HepG2 (cell line): ENCODE data around the gene WWC1. TPM values are rescaled to one million over a fixed set of nuclear protein-coding genes. Genes with fewer than 3 reads are reported as not detected.

ENCODE experiments used
- ATAC-seq: fragments of 200-7000 bp; cut with Tn5 transposase; 3 replicates; pipeline ENCODE4 v1.9.1; 2020; ENCODE audit warnings: mild to moderate bottlenecking, moderate library complexity
- BruUV-seq: library from RNA; stranded (reverse); fragments of 400-500 nt; replicated peaks from 2 replicates; lab custom pipeline; 2021; lab: Mats Ljungman, UMichigan
- CTCF ChIA-PET: fragments of 300-600 bp; formaldehyde crosslinking; extraction: SDS; loops from one replicate; lab custom pipeline; 2021; ENCODE audit warnings: low total read pairs, inconsistent platforms, low intra/inter-chr PET ratio; lab: Yijun Ruan, JAX
- POLR2A ChIA-PET: fragments of 350-600 bp; sonication (Branson Sonifier 250); formaldehyde crosslinking; loops from one replicate; lab custom pipeline; 2020; ENCODE audit warnings: antibody characterized with exemption, inconsistent platforms; lab: Yijun Ruan, JAX
- DNase-seq: peaks from one replicate; pipeline ENCODE4 v3.0.0-alpha.2; 2015; ENCODE audit warnings: low spot score
- FAIRE-seq: peaks from 3 replicates; lab custom pipeline; 2011; peaks lifted over from hg19 to GRCh38; lab: Jason Lieb, UNC
- H2AFZ ChIP-seq: one replicate; pipeline ENCODE4 v1.6.1; 2011; ENCODE audit warnings: low read length, inconsistent platforms
- H3K27ac ChIP-seq: fragments of 300-600 bp; 3 replicates; pipeline ENCODE4 v1.8.0; 2011; ENCODE audit warnings: mixed run types, mild to moderate bottlenecking, mixed read lengths, low read length, inconsistent platforms; ENCODE audit not compliant: insufficient read depth; ENCODE audit errors: extremely low read length
- H3K27me3 ChIP-seq, 2 experiments: fragments of 200-600 bp in 1 of 2; 2 replicates in 1 of 2; 3 replicates in 1 of 2; pipeline versions ENCODE4 v1.6.0 to v1.8.0; 2011; ENCODE audit warnings: low read length in 2 of 2, mild to moderate bottlenecking in 2 of 2, moderate library complexity in 2 of 2, inconsistent platforms in 1 of 2; ENCODE audit not compliant: insufficient read depth in 2 of 2, control insufficient read depth in 1 of 2
- H3K36me3 ChIP-seq, 2 experiments: fragments of 200-600 bp in 1 of 2; replicated peaks in 1 of 2; 2 replicates in 1 of 2; 3 replicates in 1 of 2; pipeline versions ENCODE4 v1.5.1 to v1.8.0; 2011; ENCODE audit warnings: low read length in 2 of 2, inconsistent platforms in 1 of 2; ENCODE audit not compliant: insufficient read depth in 2 of 2, control insufficient read depth in 1 of 2
- H3K4me1 ChIP-seq: 2 replicates; pipeline ENCODE4 v1.5.1; 2012; ENCODE audit warnings: low read length, inconsistent platforms; ENCODE audit not compliant: insufficient read depth
- H3K4me2 ChIP-seq: 2 replicates; pipeline ENCODE4 v1.6.0; 2011; ENCODE audit warnings: low read depth, low read length, inconsistent platforms
- H3K4me3 ChIP-seq, 3 experiments: fragments of 200-600 bp in 1 of 3; sonication (generic), shearing (Covaris generic) in 1 of 3; replicated peaks in 1 of 3; 2 replicates each; pipeline ENCODE4 v1.5.1; 2011 to 2016; ENCODE audit warnings: low read length in 3 of 3, inconsistent platforms in 2 of 3, low read depth in 2 of 3, mild to moderate bottlenecking in 2 of 3, control low read depth in 1 of 3, mixed read lengths in 1 of 3; ENCODE audit not compliant: insufficient read depth in 1 of 3
- H3K79me2 ChIP-seq: one replicate; pipeline ENCODE4 v1.6.1; 2011; ENCODE audit warnings: low read length, inconsistent platforms; ENCODE audit not compliant: insufficient read depth
- H3K9ac ChIP-seq: 2 replicates; pipeline ENCODE4 v1.6.0; 2011; ENCODE audit warnings: mild to moderate bottlenecking, low read depth, low read length, inconsistent platforms; ENCODE audit not compliant: insufficient read depth
- H3K9me3 ChIP-seq: 2 replicates; pipeline ENCODE4 v1.5.1; 2012; ENCODE audit warnings: mild to moderate bottlenecking, low read length
- H4K20me1 ChIP-seq: 2 replicates; pipeline ENCODE4 v1.6.0; 2011; ENCODE audit warnings: inconsistent platforms, mild to moderate bottlenecking, low read length, moderate library complexity; ENCODE audit not compliant: insufficient read depth
- EHMT2 ChIP-seq: fragments of 200-600 bp; sonication (generic); IDR thresholded peaks from 2 replicates; pipeline ENCODE4 v1.7.0; 2017; ENCODE audit warnings: antibody characterized with exemption, low read depth, low read length, borderline replicate concordance
- HDAC6 ChIP-seq: fragments of 200-600 bp; sonication (generic); IDR thresholded peaks from 2 replicates; pipeline ENCODE4 v1.7.0; 2017; ENCODE audit warnings: mild to moderate bottlenecking, antibody characterized with exemption, low read length, low read depth
- HOXA5 ChIP-seq: sonication (generic); formaldehyde crosslinking; IDR thresholded peaks from 2 replicates; pipeline ENCODE4 v1.4.0; 2020; ENCODE audit warnings: missing genetic modification reagents
- LCORL ChIP-seq, 2 experiments: fragments of 450-650 bp in 1 of 2; sonication (generic) in 1 of 2; formaldehyde crosslinking in 1 of 2; IDR thresholded peaks; 2 replicates each; pipeline versions ENCODE4 v1.5.0 to v1.6.1; 2017 to 2020; ENCODE audit warnings: antibody characterized with exemption in 1 of 2, missing genetic modification reagents in 1 of 2
- MEF2D ChIP-seq: sonication (generic); formaldehyde crosslinking; IDR thresholded peaks from 2 replicates; pipeline ENCODE4 v1.5.1; 2020; ENCODE audit warnings: mild to moderate bottlenecking, missing genetic modification reagents
- NFE2 ChIP-seq: sonication (generic); formaldehyde crosslinking; IDR thresholded peaks from 2 replicates; pipeline ENCODE4 v1.4.0; 2020; ENCODE audit warnings: missing genetic modification reagents
- NR1H2 ChIP-seq: sonication (generic); formaldehyde crosslinking; IDR thresholded peaks from 2 replicates; pipeline ENCODE4 v1.8.1; 2022; ENCODE audit warnings: low read depth, missing genetic modification reagents, borderline replicate concordance
- RARA ChIP-seq: IDR thresholded peaks from 2 replicates; pipeline ENCODE4 v1.6.1; 2016; ENCODE audit warnings: missing genetic modification reagents, missing compliant biosample characterization
- RXRB ChIP-seq: IDR thresholded peaks from 2 replicates; pipeline ENCODE4 v1.6.1; 2016; ENCODE audit warnings: borderline replicate concordance, missing genetic modification reagents, missing compliant biosample characterization
- SRSF4 ChIP-seq: fragments of 200-400 bp; formaldehyde crosslinking; IDR thresholded peaks from one replicate; pipeline ENCODE4 v1.6.1; 2018; ENCODE audit warnings: mild to moderate bottlenecking, low read depth, low read length, moderate library complexity; ENCODE audit not compliant: poor library complexity, severe bottlenecking
- TARDBP ChIP-seq: sonication (generic); formaldehyde crosslinking; IDR thresholded peaks from 2 replicates; pipeline ENCODE4 v1.8.0; 2022; ENCODE audit warnings: mild to moderate bottlenecking, missing genetic modification reagents
- ZBTB21 ChIP-seq: sonication (generic); formaldehyde crosslinking; IDR thresholded peaks from 2 replicates; pipeline ENCODE4 v1.4.0; 2020; ENCODE audit warnings: missing genetic modification reagents
- ZKSCAN5 ChIP-seq: sonication (generic); formaldehyde crosslinking; IDR thresholded peaks from 2 replicates; pipeline ENCODE4 v1.5.1; 2020; ENCODE audit warnings: mild to moderate bottlenecking, missing genetic modification reagents
- ZNF776 ChIP-seq: sonication (generic); formaldehyde crosslinking; IDR thresholded peaks from 2 replicates; pipeline ENCODE4 v1.4.0; 2020; ENCODE audit warnings: mild to moderate bottlenecking, missing genetic modification reagents
- ZNF839 ChIP-seq: sonication (generic); formaldehyde crosslinking; IDR thresholded peaks from 2 replicates; pipeline ENCODE4 v1.4.0; 2020; ENCODE audit warnings: missing genetic modification reagents, mild to moderate bottlenecking, borderline replicate concordance
- WGBS: methylation state at CpG from one replicate; pipeline ENCODE4 v1.1.6; 2017; ENCODE audit warnings: low lambda C conversion rate; 5-methylcytosine and 5-hydroxymethylcytosine counted together
- in situ Hi-C: cut with HindIII; loops from 2 replicates; pipeline ENCODE4 v1.10.0; 2017; ENCODE audit warnings: low pct_unique_long_range_greater_than_20kb; ENCODE audit not compliant: extremely low pct_ligation_motif_present
- intact Hi-C: fragments of 100-400 bp; cut with micrococcal nuclease; formaldehyde crosslinking; loops from one replicate; pipeline ENCODE4 v1.10.0; 2022; ENCODE audit not compliant: unreplicated experiment
- polyA plus RNA-seq, 8 experiments: library from polyadenylated mRNA; depleted of rRNA in 3 of 8; stranded (reverse) in 7 of 8; unstranded in 1 of 8; fragments of >200 nt; fragmentation: Illumina TruSeq in 4 of 8; extraction: Trizol in 4 of 8; gene quantifications; 2 replicates each; pipeline versions ENCODE4 v1.2.1 to v1.2.3, GENCODE V29; 2011 to 2016; ENCODE audit warnings: low read depth in 4 of 8, missing spikeins in 1 of 8, mixed read lengths in 1 of 8; ENCODE audit not compliant: insufficient read depth in 1 of 8
- total RNA-seq, 5 experiments: library from RNA; depleted of rRNA; stranded (reverse); fragments of >200 nt; fragmentation: Illumina TruSeq; extraction: Trizol; gene quantifications; 2 replicates each; pipeline ENCODE4 v1.2.3, GENCODE V29; 2016; ENCODE audit warnings: low read depth in 1 of 5
- TF ChIP-seq, protein P1 (sequence below): sonication (generic); formaldehyde crosslinking; IDR thresholded peaks from 2 replicates; pipeline ENCODE4 v1.5.0; 2020; ENCODE audit warnings: missing genetic modification reagents
- TF ChIP-seq, protein P2 (sequence below): sonication (generic); formaldehyde crosslinking; IDR thresholded peaks from 2 replicates; pipeline ENCODE4 v1.5.1; 2020; ENCODE audit warnings: missing genetic modification reagents, mild to moderate bottlenecking, borderline replicate concordance
- TF ChIP-seq, protein P3 (sequence below): sonication (generic); formaldehyde crosslinking; IDR thresholded peaks from 2 replicates; pipeline ENCODE4 v1.5.0; 2020; ENCODE audit warnings: missing genetic modification reagents, mild to moderate bottlenecking, borderline replicate concordance
- TF ChIP-seq, protein P4 (sequence below): sonication (generic); formaldehyde crosslinking; IDR thresholded peaks from 2 replicates; pipeline ENCODE4 v1.5.0; 2020; ENCODE audit warnings: mild to moderate bottlenecking, missing genetic modification reagents

Gene WWC1
- total and polyA plus RNA-seq, 2 of the 13 experiments (the other 11 are each of a cell fraction or from before 2014, with no cell fraction given), result 8.3 to 17.9 TPM

DNA sequence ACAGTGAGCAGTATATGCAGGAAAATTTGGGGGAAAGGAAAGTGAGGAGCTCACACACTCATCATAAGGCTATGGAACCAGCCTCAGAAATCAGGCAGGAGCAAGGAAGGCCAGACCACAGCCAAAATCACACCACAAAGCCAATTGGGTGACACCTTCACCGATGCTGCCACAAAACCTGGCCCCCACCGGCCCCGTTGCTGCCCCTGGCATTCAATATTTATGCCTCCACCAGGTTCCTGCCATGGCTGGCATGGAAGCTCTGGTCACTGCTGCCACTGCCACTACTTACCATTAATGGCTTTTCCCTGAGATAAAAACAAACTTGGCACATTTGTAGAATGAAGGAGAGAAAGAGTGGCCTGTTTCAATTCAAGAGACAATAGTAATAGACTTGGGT is 166.1 kb downstream of the WWC1 start:
- Histone ChIP-seq H4K20me1 (no peaks in the 10 kb centered on the region), H3K27ac (no peak overlapping the region), H3K27me3 (no peaks in the 10 kb centered on the region), H3K4me1 (no peaks in the 10 kb centered on the region), H3K9ac (no peak overlapping the region), H3K4me2 (no peak overlapping the region), H3K4me3 (no peak overlapping the region), H2AFZ (no peak overlapping the region), H3K36me3 (peaks cover 26 to 51% of the 10 kb centered on the region in 2 experiments), H3K79me2 (no peaks in the 10 kb centered on the region), H3K9me3 (no peaks in the 10 kb centered on the region)
- CTCF ChIA-PET, result no interaction called here
- intact Hi-C loops (no loop called here), in situ Hi-C loops (no loop called here)
- POLR2A ChIA-PET, result no interaction called here
- no peak for TF ChIP-seq LCORL (IDR thresholded peaks at IDR 0.05)
- no peak for TF ChIP-seq LCORL (CRISPR knock-in tag; IDR thresholded peaks at IDR 0.05)
- TF ChIP-seq HDAC6, result no peak
- no peak for TF ChIP-seq ZNF839 (CRISPR knock-in tag)
- TF ChIP-seq ZKSCAN5, result no peak
- no peak for TF ChIP-seq RARA
- TF ChIP-seq, protein P1, sequence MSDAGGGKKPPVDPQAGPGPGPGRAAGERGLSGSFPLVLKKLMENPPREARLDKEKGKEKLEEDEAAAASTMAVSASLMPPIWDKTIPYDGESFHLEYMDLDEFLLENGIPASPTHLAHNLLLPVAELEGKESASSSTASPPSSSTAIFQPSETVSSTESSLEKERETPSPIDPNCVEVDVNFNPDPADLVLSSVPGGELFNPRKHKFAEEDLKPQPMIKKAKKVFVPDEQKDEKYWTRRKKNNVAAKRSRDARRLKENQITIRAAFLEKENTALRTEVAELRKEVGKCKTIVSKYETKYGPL (CRISPR knock-in tag), result no peak
- TF ChIP-seq ZBTB21 (CRISPR knock-in tag), result no peak
- TF ChIP-seq ZNF776, result no peak
- no peak for TF ChIP-seq NFE2
- no peak for TF ChIP-seq HOXA5 (CRISPR knock-in tag)
- TF ChIP-seq, protein P2, sequence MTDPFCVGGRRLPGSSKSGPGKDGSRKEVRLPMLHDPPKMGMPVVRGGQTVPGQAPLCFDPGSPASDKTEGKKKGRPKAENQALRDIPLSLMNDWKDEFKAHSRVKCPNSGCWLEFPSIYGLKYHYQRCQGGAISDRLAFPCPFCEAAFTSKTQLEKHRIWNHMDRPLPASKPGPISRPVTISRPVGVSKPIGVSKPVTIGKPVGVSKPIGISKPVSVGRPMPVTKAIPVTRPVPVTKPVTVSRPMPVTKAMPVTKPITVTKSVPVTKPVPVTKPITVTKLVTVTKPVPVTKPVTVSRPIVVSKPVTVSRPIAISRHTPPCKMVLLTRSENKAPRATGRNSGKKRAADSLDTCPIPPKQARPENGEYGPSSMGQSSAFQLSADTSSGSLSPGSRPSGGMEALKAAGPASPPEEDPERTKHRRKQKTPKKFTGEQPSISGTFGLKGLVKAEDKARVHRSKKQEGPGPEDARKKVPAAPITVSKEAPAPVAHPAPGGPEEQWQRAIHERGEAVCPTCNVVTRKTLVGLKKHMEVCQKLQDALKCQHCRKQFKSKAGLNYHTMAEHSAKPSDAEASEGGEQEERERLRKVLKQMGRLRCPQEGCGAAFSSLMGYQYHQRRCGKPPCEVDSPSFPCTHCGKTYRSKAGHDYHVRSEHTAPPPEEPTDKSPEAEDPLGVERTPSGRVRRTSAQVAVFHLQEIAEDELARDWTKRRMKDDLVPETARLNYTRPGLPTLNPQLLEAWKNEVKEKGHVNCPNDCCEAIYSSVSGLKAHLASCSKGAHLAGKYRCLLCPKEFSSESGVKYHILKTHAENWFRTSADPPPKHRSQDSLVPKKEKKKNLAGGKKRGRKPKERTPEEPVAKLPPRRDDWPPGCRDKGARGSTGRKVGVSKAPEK (CRISPR knock-in tag), result no peak
- TF ChIP-seq TARDBP (CRISPR knock-in tag), result no peak
- TF ChIP-seq MEF2D (CRISPR knock-in tag), result no peak
- TF ChIP-seq, protein P3, sequence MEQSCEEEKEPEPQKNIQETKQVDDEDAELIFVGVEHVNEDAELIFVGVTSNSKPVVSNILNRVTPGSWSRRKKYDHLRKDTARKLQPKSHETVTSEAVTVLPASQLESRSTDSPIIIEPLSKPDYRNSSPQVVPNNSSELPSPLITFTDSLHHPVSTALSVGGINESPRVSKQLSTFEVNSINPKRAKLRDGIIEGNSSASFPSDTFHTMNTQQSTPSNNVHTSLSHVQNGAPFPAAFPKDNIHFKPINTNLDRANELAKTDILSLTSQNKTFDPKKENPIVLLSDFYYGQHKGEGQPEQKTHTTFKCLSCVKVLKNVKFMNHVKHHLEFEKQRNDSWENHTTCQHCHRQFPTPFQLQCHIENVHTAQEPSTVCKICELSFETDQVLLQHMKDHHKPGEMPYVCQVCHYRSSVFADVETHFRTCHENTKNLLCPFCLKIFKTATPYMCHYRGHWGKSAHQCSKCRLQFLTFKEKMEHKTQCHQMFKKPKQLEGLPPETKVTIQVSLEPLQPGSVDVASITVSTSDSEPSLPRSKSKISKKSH, result no peak
- TF ChIP-seq EHMT2, result no peak
- TF ChIP-seq, protein P4, sequence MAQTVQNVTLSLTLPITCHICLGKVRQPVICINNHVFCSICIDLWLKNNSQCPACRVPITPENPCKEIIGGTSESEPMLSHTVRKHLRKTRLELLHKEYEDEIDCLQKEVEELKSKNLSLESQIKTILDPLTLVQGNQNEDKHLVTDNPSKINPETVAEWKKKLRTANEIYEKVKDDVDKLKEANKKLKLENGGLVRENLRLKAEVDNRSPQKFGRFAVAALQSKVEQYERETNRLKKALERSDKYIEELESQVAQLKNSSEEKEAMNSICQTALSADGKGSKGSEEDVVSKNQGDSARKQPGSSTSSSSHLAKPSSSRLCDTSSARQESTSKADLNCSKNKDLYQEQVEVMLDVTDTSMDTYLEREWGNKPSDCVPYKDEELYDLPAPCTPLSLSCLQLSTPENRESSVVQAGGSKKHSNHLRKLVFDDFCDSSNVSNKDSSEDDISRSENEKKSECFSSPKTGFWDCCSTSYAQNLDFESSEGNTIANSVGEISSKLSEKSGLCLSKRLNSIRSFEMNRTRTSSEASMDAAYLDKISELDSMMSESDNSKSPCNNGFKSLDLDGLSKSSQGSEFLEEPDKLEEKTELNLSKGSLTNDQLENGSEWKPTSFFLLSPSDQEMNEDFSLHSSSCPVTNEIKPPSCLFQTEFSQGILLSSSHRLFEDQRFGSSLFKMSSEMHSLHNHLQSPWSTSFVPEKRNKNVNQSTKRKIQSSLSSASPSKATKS (CRISPR knock-in tag), result no peak
- no peak for TF ChIP-seq SRSF4
- TF ChIP-seq RXRB (CRISPR knock-in tag), result no peak
- no peak for TF ChIP-seq NR1H2
- no TSS peak for BruUV-seq
- WGBS, result 100% methylated on average over 2 of the region's 3 CpGs
- no peak for FAIRE-seq
- no peak for DNase-seq
- ATAC-seq, result no peak
